Stomach (tissue), 9 donors: ENCODE results near the gene KLHL22. TPM values are rescaled to one million over a fixed set of nuclear protein-coding genes. Genes with fewer than 3 reads are reported as not detected.

Source experiments
- DNase-seq, 2 donors: peaks; one replicate each; pipeline versions ENCODE4 v3.0.0 to v3.0.0-alpha.2; 2013 to 2019
- H3K27ac ChIP-seq, 5 donors: fragments of 200-600 bp in 4 of 5; sonication (generic) in 4 of 5; one replicate each; pipeline ENCODE4 v1.5.1; 2013 to 2019; ENCODE audit warnings: mild to moderate bottlenecking in 1 of 5, moderate library complexity in 1 of 5
- H3K27me3 ChIP-seq, 3 donors: fragments of 200-600 bp; sonication (generic); one replicate each; pipeline ENCODE4 v1.5.1; 2017 to 2019; ENCODE audit warnings: mixed run types in 1 of 3
- H3K36me3 ChIP-seq, 4 donors: fragments of 200-600 bp; sonication (generic); 1 replicate in 3 of 4; 2 replicates in 1 of 4; pipeline ENCODE4 v1.5.1; 2016 to 2019
- H3K4me1 ChIP-seq, 4 donors: fragments of 200-600 bp; sonication (generic); one replicate each; pipeline ENCODE4 v1.5.1; 2016 to 2019
- H3K4me3 ChIP-seq, 4 donors: fragments of 200-600 bp; sonication (generic) in 3 of 4; one replicate each; pipeline ENCODE4 v1.5.1; 2016 to 2019; ENCODE audit warnings: mild to moderate bottlenecking in 1 of 4
- H3K9me3 ChIP-seq, 4 donors: fragments of 200-600 bp; sonication (generic); one replicate each; pipeline ENCODE4 v1.5.1; 2016 to 2019
- CTCF ChIP-seq, 7 experiments: fragments of 450-650 bp in 4 of 7; fragments of 200-600 bp in 3 of 7; sonication (generic) in 3 of 7; IDR thresholded peaks; one replicate each; pipeline ENCODE4 v1.5.1; 2016 to 2019; ENCODE audit warnings: antibody characterized with exemption in 7 of 7, control low read depth in 2 of 7, mild to moderate bottlenecking in 1 of 7
- EP300 ChIP-seq: sonication (generic); formaldehyde crosslinking; IDR thresholded peaks from one replicate; pipeline ENCODE4 v1.6.1; 2017; ENCODE audit warnings: antibody characterized with exemption
- POLR2A ChIP-seq, 4 donors: fragments of 450-650 bp; IDR thresholded peaks; one replicate each; pipeline ENCODE4 v1.6.1; 2016; ENCODE audit warnings: antibody characterized with exemption in 4 of 4, control low read depth in 2 of 4, mild to moderate bottlenecking in 1 of 4, moderate library complexity in 1 of 4
- POLR2AphosphoS5 ChIP-seq, 3 donors: sonication (generic); formaldehyde crosslinking; IDR thresholded peaks; one replicate each; pipeline ENCODE4 v1.6.1; 2016; ENCODE audit warnings: antibody characterized with exemption in 3 of 3
- WGBS, 5 donors: extraction: QIAGEN DNeasy Blood & Tissue Kit in 3 of 5; methylation state at CpG; one replicate each; pipeline versions ENCODE4 v1.1.5 to v1.1.7; 2013 to 2018; 5-methylcytosine and 5-hydroxymethylcytosine counted together
- intact Hi-C: fragments of 100-400 bp; cut with DNase I; formaldehyde crosslinking; loops from one replicate; pipeline ENCODE4 v1.15.1; 2023; ENCODE audit warnings: low total_unique reads
- polyA plus RNA-seq, 3 donors: library from polyadenylated mRNA; stranded (reverse); fragments of 200-250 nt; gene quantifications; one replicate each; pipeline ENCODE4 v1.2.3, GENCODE V29; 2013
- total RNA-seq, 5 donors: library from RNA; depleted of rRNA; stranded (reverse); fragments of >200 nt; gene quantifications; one replicate each; pipeline versions ENCODE4 v1.1.0 to v1.2.3, GENCODE V29; 2014 to 2016
- donor health status: healthy with polysubstance abuse.
- donor health status: Bipolar disorder and iron deficiency.
- donor health status: healthy.

Gene KLHL22
- total and polyA plus RNA-seq, 8 donors = 7.0 to 26.5 (median 12.7) TPM

GRCh38 chr22:20537983-20538382 is 42.4 kb upstream of the KLHL22 start:
- no peak overlapping the region for H3K4me3 ChIP-seq
- no peak for DNase-seq
- no peak overlapping the region for H3K27ac ChIP-seq
- H3K4me1 ChIP-seq = peaks cover 11 to 40% (median 29%) of the 10 kb centered on the region in 4 donors
- H3K36me3 ChIP-seq = peaks cover 20 to 64% (median 60%) of the 10 kb centered on the region in 4 donors
- no peaks in the 10 kb centered on the region for H3K27me3 ChIP-seq
- intact Hi-C loops = no loop called here
- no peak for TF ChIP-seq POLR2AphosphoS5 (IDR thresholded peaks at IDR 0.05)
- no peaks in the 10 kb centered on the region for H3K9me3 ChIP-seq
- WGBS, 5 donors = 89 to 96% (median 95%) methylated on average over 7 of the region's 7 CpGs

- Histone ChIP-seq H3K4me1 (peaks cover 16 to 46% (median 35%) of the 10 kb centered on the region in 4 donors), H3K36me3 (peaks cover 20 to 59% (median 58%) of the 10 kb centered on the region in 4 donors)
- 87 to 100% (median 95%) methylated on average over 3 of the region's 3 CpGs for WGBS, 5 donors
Measured at GRCh38 chr22:20537325-20537756, 41.7 kb upstream of the KLHL22 start.

GRCh38 chr22:20536590-20537324 is 41.2 kb upstream of the KLHL22 start:
- WGBS, 5 donors = 76 to 83% (median 81%) methylated on average over 12 of the region's 12 CpGs
- Histone ChIP-seq H3K4me3 (no peak overlapping the region), H3K27me3 (no peaks in the 10 kb centered on the region), H3K36me3 (peaks cover 20 to 58% (median 53%) of the 10 kb centered on the region in 4 donors), H3K9me3 (no peaks in the 10 kb centered on the region), H3K4me1 (peaks cover 22 to 52% (median 41%) of the 10 kb centered on the region in 4 donors), H3K27ac (peak overlapping the region in 2 of 5 donors; percentile 16 to 29)
- TF ChIP-seq POLR2A (IDR thresholded peaks at IDR 0.05) (no peak), EP300 (no peak), CTCF (IDR thresholded peaks at IDR 0.05) (no peak), POLR2AphosphoS5 (IDR thresholded peaks at IDR 0.05) (no peak)
- DNase-seq = peak in 1 of 2 donors; percentile 32
- intact Hi-C loops = no loop called here

More at GRCh38 chr22:20537325-20537756, 41.7 kb upstream of the KLHL22 start:
- Histone ChIP-seq H3K27me3 (no peaks in the 10 kb centered on the region), H3K9me3 (no peaks in the 10 kb centered on the region), H3K27ac (peak overlapping the region in 1 of 5 donors; percentile 29), H3K4me3 (no peak overlapping the region)
- TF ChIP-seq EP300 (no peak), POLR2A (IDR thresholded peaks at IDR 0.05) (no peak), CTCF (IDR thresholded peaks at IDR 0.05) (no peak), POLR2AphosphoS5 (IDR thresholded peaks at IDR 0.05) (no peak)
- no peak for DNase-seq
- intact Hi-C loops = no loop called here

- 60 to 85% (median 70%) methylated on average over 3 of the region's 3 CpGs for WGBS, 5 donors
- intact Hi-C loops = no loop called here
- no peak overlapping the region for H3K4me3 ChIP-seq
- peak overlapping the region in 2 of 5 donors; percentile 73 to 82 for H3K27ac ChIP-seq
- TF ChIP-seq POLR2A (IDR thresholded peaks at IDR 0.05) (no peak), CTCF (IDR thresholded peaks at IDR 0.05) (no peak), POLR2AphosphoS5 (IDR thresholded peaks at IDR 0.05) (no peak), EP300 (no peak)
- no peaks in the 10 kb centered on the region for H3K27me3 ChIP-seq
- H3K36me3 ChIP-seq = peaks cover 9 to 34% (median 27%) of the 10 kb centered on the region in 4 donors
- H3K4me1 ChIP-seq = peaks cover 44 to 81% (median 60%) of the 10 kb centered on the region in 4 donors
- no peak for DNase-seq
- H3K9me3 ChIP-seq = no peaks in the 10 kb centered on the region
Measured at GRCh38 chr22:20533879-20534265, 38.3 kb upstream of the KLHL22 start.
